ENCODE results near the gene DDX24. TPM values are rescaled to one million over a fixed set of nuclear protein-coding genes. Genes with fewer than 3 reads are reported as not detected.
"Not testable (repeated sequence)": the region's sequence is repeated elsewhere in the genome, so short reads cannot be mapped to it uniquely, and the experiment has no call there.

Gene DDX24
- total and polyA plus RNA-seq, 2 experiments from 2014 or later, result 123 to 149 TPM

- Histone ChIP-seq H3K27me3 (replicated peaks; ENCODE audit: insufficient read depth) (no peaks in the 10 kb centered on the region), H3K36me3 (ENCODE audit: low read depth) (peaks cover 42% of the 10 kb centered on the region), H3K4me3 (no peak overlapping the region), H3F3A (ENCODE audit: insufficient read depth) (peaks cover 7% of the 10 kb centered on the region; the same call in 1 of the 2 replicates), H3K79me2 (ENCODE audit: insufficient read depth) (peaks cover 100% of the 10 kb centered on the region), H3K9me3 (ENCODE audit: low read depth) (peaks cover 3% of the 10 kb centered on the region), H3K27ac (no peak overlapping the region), H2AFZ (no peak overlapping the region), H3K9ac (no peak overlapping the region), H4K20me1 (ENCODE audit: insufficient read depth) (peaks cover 35% of the 10 kb centered on the region), H3K4me2 (ENCODE audit: unreplicated experiment) (no peak overlapping the region), H3K4me1 (ENCODE audit: insufficient read depth) (peaks cover 27% of the 10 kb centered on the region), H3K9me2 (ENCODE audit: insufficient read depth) (no peaks in the 10 kb centered on the region)
- 96 to 99% methylated on average over 3 of the region's 3 CpGs for WGBS, 2 experiments (ENCODE audit: low coverage in 1 of 2, low lambda C conversion rate in 2 of 2, missing lambda C conversion rate in 2 of 2)
- TF ChIP-seq EZH2 (IDR thresholded peaks at IDR 0.05; ENCODE audit: insufficient read depth, poor library complexity, severe bottlenecking) (no peak), EZH2phosphoT487 (IDR thresholded peaks at IDR 0.05; ENCODE audit: insufficient read depth, low read depth) (no peak)
- DNase-seq, result no peak
- in situ Hi-C loops (cut with MboI), result no loop called here
Observed at GRCh38 chr14:94074534-94074933, 6.5 kb downstream of the DDX24 start.

- DNase-seq; H2AFZ ChIP-seq; H3K9me3 ChIP-seq (ENCODE audit: low read depth); H3K27ac ChIP-seq; H3F3A ChIP-seq (ENCODE audit: insufficient read depth); H3K27me3 ChIP-seq (replicated peaks; ENCODE audit: insufficient read depth); H3K9ac ChIP-seq; H3K4me1 ChIP-seq (ENCODE audit: insufficient read depth); H3K9me2 ChIP-seq (ENCODE audit: insufficient read depth); H3K4me3 ChIP-seq; in situ Hi-C loops (cut with MboI); H3K4me2 ChIP-seq (ENCODE audit: unreplicated experiment): not testable (repeated sequence)
- Histone ChIP-seq H4K20me1 (ENCODE audit: insufficient read depth) (peaks cover 36% of the 10 kb centered on the region), H3K36me3 (ENCODE audit: low read depth) (peaks cover 29% of the 10 kb centered on the region), H3K79me2 (ENCODE audit: insufficient read depth) (peaks cover 100% of the 10 kb centered on the region)
- WGBS, 2 experiments (ENCODE audit: low coverage in 1 of 2, low lambda C conversion rate in 2 of 2, missing lambda C conversion rate in 2 of 2), result 83% methylated on average over 3 of the region's 3 CpGs
Observed at GRCh38 chr14:94072076-94072475, 8.9 kb downstream of the DDX24 start.

- H3K27ac ChIP-seq, result no peak overlapping the region
Observed at GRCh38 chr14:94066089-94066676, 14.8 kb downstream of the DDX24 start.

GRCh38 chr14:94062344-94062940 is 18.6 kb downstream of the DDX24 start:
- 32 to 34% methylated on average over 9 of the region's 9 CpGs for WGBS, 2 experiments (ENCODE audit: low coverage in 1 of 2, low lambda C conversion rate in 2 of 2, missing lambda C conversion rate in 2 of 2)
- no peaks in the 10 kb centered on the region for H3K27me3 ChIP-seq (replicated peaks; ENCODE audit: insufficient read depth)
- H3K4me3 ChIP-seq, result peak overlapping the region; percentile 49
- TF ChIP-seq EZH2 (IDR thresholded peaks at IDR 0.05; ENCODE audit: insufficient read depth, poor library complexity, severe bottlenecking) (no peak), EZH2phosphoT487 (IDR thresholded peaks at IDR 0.05; ENCODE audit: insufficient read depth, low read depth) (no peak)
- peaks cover 97% of the 10 kb centered on the region for H3K79me2 ChIP-seq (ENCODE audit: insufficient read depth)
- H3K27ac ChIP-seq, result peak overlapping the region; percentile 57
- H3K9me2 ChIP-seq (ENCODE audit: insufficient read depth), result no peaks in the 10 kb centered on the region
- no peaks in the 10 kb centered on the region for H3K9me3 ChIP-seq (ENCODE audit: low read depth)
- peak overlapping the region; percentile 67 for H3K4me2 ChIP-seq (ENCODE audit: unreplicated experiment)
- in situ Hi-C loops (cut with MboI), result no loop called here
- no peak overlapping the region for H2AFZ ChIP-seq
- peaks cover 18% of the 10 kb centered on the region for H3K4me1 ChIP-seq (ENCODE audit: insufficient read depth)
- peak overlapping the region; percentile 20; the same call in 1 of the 2 replicates for H3K9ac ChIP-seq
- H3F3A ChIP-seq (ENCODE audit: insufficient read depth), result peaks cover 16% of the 10 kb centered on the region; the same call in 1 of the 2 replicates
- peak; percentile 73 for DNase-seq
- H4K20me1 ChIP-seq (ENCODE audit: insufficient read depth), result peaks cover 17% of the 10 kb centered on the region; the same call in 1 of the 2 replicates
- peaks cover 39% of the 10 kb centered on the region for H3K36me3 ChIP-seq (ENCODE audit: low read depth)

More at GRCh38 chr14:94066089-94066676, 14.8 kb downstream of the DDX24 start:
- in situ Hi-C loops (cut with MboI), result no loop called here
- H3F3A ChIP-seq (ENCODE audit: insufficient read depth), result peaks cover 16% of the 10 kb centered on the region; the same call in 1 of the 2 replicates
- H4K20me1 ChIP-seq (ENCODE audit: insufficient read depth), result peaks cover 35% of the 10 kb centered on the region
- H3K9ac ChIP-seq, result no peak overlapping the region
- H3K4me3 ChIP-seq, result no peak overlapping the region
- H3K4me1 ChIP-seq (ENCODE audit: insufficient read depth), result peaks cover 18% of the 10 kb centered on the region
- no peaks in the 10 kb centered on the region for H3K9me2 ChIP-seq (ENCODE audit: insufficient read depth)
- peaks cover 99% of the 10 kb centered on the region for H3K79me2 ChIP-seq (ENCODE audit: insufficient read depth)
- peaks cover 3% of the 10 kb centered on the region for H3K9me3 ChIP-seq (ENCODE audit: low read depth)
- peaks cover 13% of the 10 kb centered on the region; the same call in 1 of the 2 replicates for H3K36me3 ChIP-seq (ENCODE audit: low read depth)
- WGBS, 2 experiments (ENCODE audit: low coverage in 1 of 2, low lambda C conversion rate in 2 of 2, missing lambda C conversion rate in 2 of 2), result 85 to 90% methylated on average over 8 of the region's 8 CpGs
- H2AFZ ChIP-seq, result no peak overlapping the region
- H3K27me3 ChIP-seq (replicated peaks; ENCODE audit: insufficient read depth), result no peaks in the 10 kb centered on the region
- TF ChIP-seq EZH2 (IDR thresholded peaks at IDR 0.05; ENCODE audit: insufficient read depth, poor library complexity, severe bottlenecking), result no peak
- no peak for TF ChIP-seq EZH2phosphoT487 (IDR thresholded peaks at IDR 0.05; ENCODE audit: insufficient read depth, low read depth)
- H3K4me2 ChIP-seq (ENCODE audit: unreplicated experiment), result no peak overlapping the region
- DNase-seq, result no peak
